Neural progenitor cell (in vitro differentiated cells): ENCODE measurements around the gene CEP63. TPM values are rescaled to one million over a fixed set of nuclear protein-coding genes. Genes with fewer than 3 reads are reported as not detected.

Source experiments
- DNase-seq: peaks from one replicate; pipeline ENCODE4 v3.0.0-alpha.2; 2016; ENCODE audit warnings: low spot score
- H2AFZ ChIP-seq: fragments of 200-600 bp; sonication (generic); replicated peaks from 2 replicates; pipeline ENCODE4 v1.6.1; 2016; ENCODE audit warnings: antibody characterized with exemption
- H3F3A ChIP-seq: fragments of 200-600 bp; sonication (generic); 2 replicates; pipeline ENCODE4 v1.6.1; 2016; ENCODE audit warnings: antibody characterized with exemption, low read depth
- H3K27ac ChIP-seq: fragments of 200-600 bp; sonication (generic); 2 replicates; pipeline ENCODE4 v1.5.1; 2016; ENCODE audit warnings: mild to moderate bottlenecking
- H3K27me3 ChIP-seq: fragments of 200-600 bp; sonication (generic); 2 replicates; pipeline ENCODE4 v1.6.1; 2016; ENCODE audit warnings: mild to moderate bottlenecking, moderate library complexity
- H3K36me3 ChIP-seq: fragments of 200-600 bp; sonication (generic); 2 replicates; pipeline ENCODE4 v1.5.1; 2016
- H3K4me1 ChIP-seq: fragments of 200-600 bp; sonication (generic); 2 replicates; pipeline ENCODE4 v1.6.1; 2016; ENCODE audit warnings: mixed run types
- H3K4me2 ChIP-seq: fragments of 200-600 bp; sonication (generic); 2 replicates; pipeline ENCODE4 v1.6.1; 2016
- H3K4me3 ChIP-seq: fragments of 200-600 bp; sonication (generic); 2 replicates; pipeline ENCODE4 v1.5.1; 2016
- H3K79me2 ChIP-seq: fragments of 200-600 bp; sonication (generic); 2 replicates; pipeline ENCODE4 v1.6.1; 2016; ENCODE audit warnings: low read depth
- H3K9ac ChIP-seq: fragments of 200-600 bp; sonication (generic); 2 replicates; pipeline ENCODE4 v1.6.1; 2016
- H3K9me3 ChIP-seq: fragments of 200-600 bp; sonication (generic); 2 replicates; pipeline ENCODE4 v1.5.1; 2016; ENCODE audit warnings: low read depth
- H4K20me1 ChIP-seq: fragments of 200-600 bp; sonication (generic); 2 replicates; pipeline ENCODE4 v1.6.1; 2016; ENCODE audit warnings: low read depth
- H3K27ac Mint-ChIP-seq: 3 replicates; pipeline ENCODE4 v1.8.0; 2021; ENCODE audit warnings: mixed read lengths
- H3K27me3 Mint-ChIP-seq: 2 replicates; pipeline ENCODE4 v1.8.0; 2022; ENCODE audit warnings: low read depth, mild to moderate bottlenecking, inconsistent platforms, moderate library complexity, mixed read lengths; ENCODE audit not compliant: insufficient read depth
- H3K36me3 Mint-ChIP-seq: 3 replicates; pipeline ENCODE4 v1.8.0; 2021; ENCODE audit warnings: mixed read lengths
- H3K4me1 Mint-ChIP-seq: 3 replicates; pipeline ENCODE4 v1.8.0; 2021; ENCODE audit warnings: mixed read lengths
- H3K4me3 Mint-ChIP-seq: 3 replicates; pipeline ENCODE4 v1.8.0; 2021; ENCODE audit warnings: mild to moderate bottlenecking, moderate library complexity, mixed read lengths
- H3K9me3 Mint-ChIP-seq: 3 replicates; pipeline ENCODE4 v1.8.0; 2020; ENCODE audit warnings: mixed read lengths
- EZH2 ChIP-seq: fragments of 200-600 bp; sonication (generic); IDR thresholded peaks from 2 replicates; pipeline ENCODE4 v1.6.1; 2017; ENCODE audit warnings: antibody characterized with exemption, mild to moderate bottlenecking, moderate library complexity
- EZH2phosphoT487 ChIP-seq: fragments of 200-600 bp; sonication (generic); IDR thresholded peaks from 2 replicates; pipeline ENCODE4 v1.6.1; 2017; ENCODE audit warnings: antibody characterized with exemption
- total RNA-seq: library from RNA; depleted of rRNA; stranded (reverse); fragments of >200 nt; gene quantifications from 2 replicates; pipeline ENCODE4 v1.2.3, GENCODE V29; 2015; ENCODE audit warnings: low replicate concordance
- TF ChIP-seq, protein P1 (sequence below): fragments of 200-600 bp; sonication (generic); IDR thresholded peaks from 2 replicates; pipeline ENCODE4 v1.5.1; 2017; ENCODE audit warnings: antibody characterized with exemption, mild to moderate bottlenecking

The CEP63 gene
- total RNA-seq, 1 donor from 2014 or later = 36.2 TPM

DNA sequence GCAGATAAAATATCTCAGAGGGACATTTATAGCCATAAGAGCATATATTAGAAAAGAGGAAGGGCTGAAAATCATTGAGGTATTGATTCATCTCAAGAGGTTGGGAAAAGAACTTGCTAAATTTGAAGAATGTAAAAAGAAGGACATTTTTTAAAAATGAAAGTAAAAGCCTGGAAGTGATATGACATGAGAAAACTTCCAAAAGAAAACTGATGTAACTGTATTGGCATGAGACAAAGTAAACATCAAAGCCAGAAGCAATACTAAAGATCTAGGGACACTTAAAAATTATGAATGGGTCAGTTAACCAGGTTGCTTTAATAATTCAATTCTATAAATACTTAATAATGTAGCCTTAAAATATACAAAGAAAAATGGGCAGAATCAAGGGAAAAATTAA is 31.9 kb downstream of the CEP63 start:
- Histone ChIP-seq H3K9me3 (peaks cover 16% of the 10 kb centered on the region), H3K9ac (no peak overlapping the region), H3K4me3 (no peak overlapping the region), H3K36me3 (peaks cover 15% of the 10 kb centered on the region), H2AFZ (no peak overlapping the region), H3K4me2 (no peak overlapping the region), H3K27ac (no peak overlapping the region), H3K79me2 (no peaks in the 10 kb centered on the region), H3F3A (no peaks in the 10 kb centered on the region), H4K20me1 (no peaks in the 10 kb centered on the region), H3K27me3 (no peaks in the 10 kb centered on the region), H3K4me1 (peaks cover 6% of the 10 kb centered on the region)
- Mint-ChIP-seq H3K27ac (no peak overlapping the region), H3K4me3 (no peak overlapping the region), H3K36me3 (peaks cover 38% of the 10 kb centered on the region), H3K9me3 (peaks cover 25% of the 10 kb centered on the region), H3K27me3 (no peaks in the 10 kb centered on the region), H3K4me1 (peaks cover 12% of the 10 kb centered on the region)
- DNase-seq = no peak
- TF ChIP-seq EZH2phosphoT487 (no peak), EZH2 (no peak)
- TF ChIP-seq, protein P1, sequence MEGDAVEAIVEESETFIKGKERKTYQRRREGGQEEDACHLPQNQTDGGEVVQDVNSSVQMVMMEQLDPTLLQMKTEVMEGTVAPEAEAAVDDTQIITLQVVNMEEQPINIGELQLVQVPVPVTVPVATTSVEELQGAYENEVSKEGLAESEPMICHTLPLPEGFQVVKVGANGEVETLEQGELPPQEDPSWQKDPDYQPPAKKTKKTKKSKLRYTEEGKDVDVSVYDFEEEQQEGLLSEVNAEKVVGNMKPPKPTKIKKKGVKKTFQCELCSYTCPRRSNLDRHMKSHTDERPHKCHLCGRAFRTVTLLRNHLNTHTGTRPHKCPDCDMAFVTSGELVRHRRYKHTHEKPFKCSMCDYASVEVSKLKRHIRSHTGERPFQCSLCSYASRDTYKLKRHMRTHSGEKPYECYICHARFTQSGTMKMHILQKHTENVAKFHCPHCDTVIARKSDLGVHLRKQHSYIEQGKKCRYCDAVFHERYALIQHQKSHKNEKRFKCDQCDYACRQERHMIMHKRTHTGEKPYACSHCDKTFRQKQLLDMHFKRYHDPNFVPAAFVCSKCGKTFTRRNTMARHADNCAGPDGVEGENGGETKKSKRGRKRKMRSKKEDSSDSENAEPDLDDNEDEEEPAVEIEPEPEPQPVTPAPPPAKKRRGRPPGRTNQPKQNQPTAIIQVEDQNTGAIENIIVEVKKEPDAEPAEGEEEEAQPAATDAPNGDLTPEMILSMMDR = no peak

DNA sequence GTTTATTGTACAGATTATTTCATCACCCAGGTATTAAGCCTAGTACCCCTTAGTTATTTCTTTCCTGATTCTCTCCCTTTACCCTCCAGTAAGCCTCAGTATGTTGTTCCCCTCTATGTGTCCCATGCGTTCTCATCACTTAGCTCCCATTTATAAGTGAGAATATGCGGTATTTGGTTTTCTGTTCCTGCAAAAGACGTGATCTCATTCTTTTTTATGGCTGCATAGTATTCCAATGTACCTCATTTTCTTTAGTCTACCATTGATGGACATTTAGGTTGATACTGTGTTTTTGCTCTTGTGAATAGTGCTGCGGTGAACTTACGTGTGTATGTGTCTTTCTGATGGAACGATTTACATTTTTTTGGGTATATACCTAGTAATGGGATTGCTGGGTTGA is 36.7 kb downstream of the CEP63 start:
- H3K36me3 ChIP-seq = peaks cover 15% of the 10 kb centered on the region
- H3K36me3 Mint-ChIP-seq = peaks cover 48% of the 10 kb centered on the region
- TF ChIP-seq, protein P1 = no peak
- TF ChIP-seq EZH2phosphoT487 = no peak
- TF ChIP-seq EZH2 = no peak

DNA sequence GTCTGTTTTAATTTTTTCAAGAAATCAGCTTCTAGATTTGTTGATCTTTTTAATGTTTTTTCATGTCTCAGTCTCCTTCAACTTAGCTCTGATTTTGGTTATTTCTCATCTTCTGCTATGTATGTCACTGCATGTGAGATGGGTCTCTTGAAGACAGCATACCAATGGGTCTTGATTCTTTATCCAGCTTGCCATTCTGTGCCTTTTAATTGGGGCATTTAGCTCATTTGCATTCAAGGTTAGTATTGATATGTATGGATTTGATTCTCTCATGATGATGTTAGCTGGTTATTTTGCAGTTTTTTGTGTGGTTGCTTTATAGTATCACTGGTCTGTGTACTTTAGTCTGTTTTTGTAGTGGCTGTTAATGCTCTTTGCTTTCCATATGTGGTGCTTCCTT is 39.4 kb downstream of the CEP63 start:
- H3K9me3 Mint-ChIP-seq = peaks cover 53% of the 10 kb centered on the region
- H3K9me3 ChIP-seq = peaks cover 18% of the 10 kb centered on the region

More for the DNA sequence above, 36.7 kb downstream of the CEP63 start:
- Histone ChIP-seq H3K9ac (no peak overlapping the region), H3F3A (no peaks in the 10 kb centered on the region), H3K4me2 (no peak overlapping the region), H3K79me2 (peaks cover 9% of the 10 kb centered on the region), H3K9me3 (peaks cover 32% of the 10 kb centered on the region), H2AFZ (no peak overlapping the region), H4K20me1 (no peaks in the 10 kb centered on the region), H3K4me1 (no peaks in the 10 kb centered on the region), H3K27me3 (no peaks in the 10 kb centered on the region), H3K4me3 (no peak overlapping the region), H3K27ac (no peak overlapping the region)
- DNase-seq = no peak
- Mint-ChIP-seq H3K27ac (no peak overlapping the region), H3K4me3 (no peak overlapping the region), H3K4me1 (no peaks in the 10 kb centered on the region), H3K27me3 (no peaks in the 10 kb centered on the region), H3K9me3 (peaks cover 60% of the 10 kb centered on the region)

More for the DNA sequence above, 39.4 kb downstream of the CEP63 start:
- H3K4me1 ChIP-seq = no peaks in the 10 kb centered on the region
- H3K4me1 Mint-ChIP-seq = no peaks in the 10 kb centered on the region
- TF ChIP-seq EZH2 (no peak), EZH2phosphoT487 (no peak)
- TF ChIP-seq, protein P1 = no peak
- H3K36me3 Mint-ChIP-seq = peaks cover 44% of the 10 kb centered on the region
- no peaks in the 10 kb centered on the region for H3F3A ChIP-seq
- peaks cover 9% of the 10 kb centered on the region for H3K79me2 ChIP-seq
- H3K9ac ChIP-seq = no peak overlapping the region
- H3K27me3 Mint-ChIP-seq = no peaks in the 10 kb centered on the region
- no peaks in the 10 kb centered on the region for H4K20me1 ChIP-seq
- H3K36me3 ChIP-seq = peaks cover 7% of the 10 kb centered on the region
- H3K27ac ChIP-seq = no peak overlapping the region
- no peak overlapping the region for H2AFZ ChIP-seq
- no peak overlapping the region for H3K4me3 Mint-ChIP-seq
- H3K4me3 ChIP-seq = no peak overlapping the region
- DNase-seq = no peak
- no peak overlapping the region for H3K4me2 ChIP-seq
- no peaks in the 10 kb centered on the region for H3K27me3 ChIP-seq
- no peak overlapping the region for H3K27ac Mint-ChIP-seq
